ENCODE data around the gene RFTN1. TPM values are rescaled to one million over a fixed set of nuclear protein-coding genes. Genes with fewer than 3 reads are reported as not detected.
A peak's percentile ranks its signal among the peaks of the same experiment; 100 is the strongest.

The RFTN1 gene
- total and polyA plus RNA-seq, 2 experiments from 2014 or later = 3.3 to 7.2 TPM

GRCh38 chr3:16522834-16523233, 9.3 kb upstream of the RFTN1 start:
- Mint-ChIP-seq H3K36me3 (ENCODE audit: low read depth) (no peaks in the 10 kb centered on the region), H3K27me3 (ENCODE audit: insufficient read depth, low read depth, poor library complexity) (peaks cover 3% of the 10 kb centered on the region)

More at GRCh38 chr3:16522834-16523233, 9.3 kb upstream of the RFTN1 start:
- Histone ChIP-seq H3K4me3 (no peak overlapping the region), H3K9me2 (ENCODE audit: insufficient read depth) (peaks cover 15% of the 10 kb centered on the region; the same call in 1 of the 2 replicates), H3F3A (replicated peaks; ENCODE audit: low read depth) (no peaks in the 10 kb centered on the region), H4K20me1 (replicated peaks; ENCODE audit: insufficient read depth) (no peaks in the 10 kb centered on the region), H3K4me1 (ENCODE audit: insufficient read depth) (peaks cover 3% of the 10 kb centered on the region; the same call in 1 of the 2 replicates), H3K27me3 (ENCODE audit: insufficient read depth) (no peaks in the 10 kb centered on the region), H3K79me2 (replicated peaks; ENCODE audit: insufficient read depth) (no peaks in the 10 kb centered on the region), H3K27ac (ENCODE audit: low read depth) (no peak overlapping the region), H3K4me2 (no peak overlapping the region), H3K36me3 (ENCODE audit: insufficient read depth) (peaks cover 6% of the 10 kb centered on the region; the same call in 1 of the 2 replicates), H2AFZ (peak overlapping the region; percentile 33; the same call in 1 of the 2 replicates)
- Mint-ChIP-seq H3K9me3 (peaks cover 4% of the 10 kb centered on the region; the same call in 1 of the 3 replicates), H3K4me1 (peaks cover 2% of the 10 kb centered on the region; the same call in 1 of the 3 replicates), H3K27ac (no peak overlapping the region), H3K4me3 (no peak overlapping the region)
- TF ChIP-seq POLR2AphosphoS5 (IDR thresholded peaks at IDR 0.05; ENCODE audit: low read depth) (no peak), JUNB (IDR thresholded peaks at IDR 0.05; ENCODE audit: unreplicated experiment) (no peak), STAT1 (IDR thresholded peaks at IDR 0.05; ENCODE audit: unreplicated experiment) (no peak), CREB1 (CRISPR knock-in tag; IDR thresholded peaks at IDR 0.05; ENCODE audit: low read depth) (no peak), EZH2 (IDR thresholded peaks at IDR 0.05; ENCODE audit: low read depth, unreplicated experiment) (no peak), NANOG (IDR thresholded peaks at IDR 0.05; ENCODE audit: borderline replicate concordance) (no peak), EZH2phosphoT487 (IDR thresholded peaks at IDR 0.05; ENCODE audit: unreplicated experiment) (no peak), ZNF114 (CRISPR knock-in tag; IDR thresholded peaks at IDR 0.05) (no peak), ZNF331 (CRISPR knock-in tag; IDR thresholded peaks at IDR 0.05; ENCODE audit: low read depth) (no peak)
- TF ChIP-seq, protein P1, sequence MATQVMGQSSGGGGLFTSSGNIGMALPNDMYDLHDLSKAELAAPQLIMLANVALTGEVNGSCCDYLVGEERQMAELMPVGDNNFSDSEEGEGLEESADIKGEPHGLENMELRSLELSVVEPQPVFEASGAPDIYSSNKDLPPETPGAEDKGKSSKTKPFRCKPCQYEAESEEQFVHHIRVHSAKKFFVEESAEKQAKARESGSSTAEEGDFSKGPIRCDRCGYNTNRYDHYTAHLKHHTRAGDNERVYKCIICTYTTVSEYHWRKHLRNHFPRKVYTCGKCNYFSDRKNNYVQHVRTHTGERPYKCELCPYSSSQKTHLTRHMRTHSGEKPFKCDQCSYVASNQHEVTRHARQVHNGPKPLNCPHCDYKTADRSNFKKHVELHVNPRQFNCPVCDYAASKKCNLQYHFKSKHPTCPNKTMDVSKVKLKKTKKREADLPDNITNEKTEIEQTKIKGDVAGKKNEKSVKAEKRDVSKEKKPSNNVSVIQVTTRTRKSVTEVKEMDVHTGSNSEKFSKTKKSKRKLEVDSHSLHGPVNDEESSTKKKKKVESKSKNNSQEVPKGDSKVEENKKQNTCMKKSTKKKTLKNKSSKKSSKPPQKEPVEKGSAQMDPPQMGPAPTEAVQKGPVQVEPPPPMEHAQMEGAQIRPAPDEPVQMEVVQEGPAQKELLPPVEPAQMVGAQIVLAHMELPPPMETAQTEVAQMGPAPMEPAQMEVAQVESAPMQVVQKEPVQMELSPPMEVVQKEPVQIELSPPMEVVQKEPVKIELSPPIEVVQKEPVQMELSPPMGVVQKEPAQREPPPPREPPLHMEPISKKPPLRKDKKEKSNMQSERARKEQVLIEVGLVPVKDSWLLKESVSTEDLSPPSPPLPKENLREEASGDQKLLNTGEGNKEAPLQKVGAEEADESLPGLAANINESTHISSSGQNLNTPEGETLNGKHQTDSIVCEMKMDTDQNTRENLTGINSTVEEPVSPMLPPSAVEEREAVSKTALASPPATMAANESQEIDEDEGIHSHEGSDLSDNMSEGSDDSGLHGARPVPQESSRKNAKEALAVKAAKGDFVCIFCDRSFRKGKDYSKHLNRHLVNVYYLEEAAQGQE (IDR thresholded peaks at IDR 0.05; ENCODE audit: unreplicated experiment) = no peak
- TF ChIP-seq, protein P2, sequence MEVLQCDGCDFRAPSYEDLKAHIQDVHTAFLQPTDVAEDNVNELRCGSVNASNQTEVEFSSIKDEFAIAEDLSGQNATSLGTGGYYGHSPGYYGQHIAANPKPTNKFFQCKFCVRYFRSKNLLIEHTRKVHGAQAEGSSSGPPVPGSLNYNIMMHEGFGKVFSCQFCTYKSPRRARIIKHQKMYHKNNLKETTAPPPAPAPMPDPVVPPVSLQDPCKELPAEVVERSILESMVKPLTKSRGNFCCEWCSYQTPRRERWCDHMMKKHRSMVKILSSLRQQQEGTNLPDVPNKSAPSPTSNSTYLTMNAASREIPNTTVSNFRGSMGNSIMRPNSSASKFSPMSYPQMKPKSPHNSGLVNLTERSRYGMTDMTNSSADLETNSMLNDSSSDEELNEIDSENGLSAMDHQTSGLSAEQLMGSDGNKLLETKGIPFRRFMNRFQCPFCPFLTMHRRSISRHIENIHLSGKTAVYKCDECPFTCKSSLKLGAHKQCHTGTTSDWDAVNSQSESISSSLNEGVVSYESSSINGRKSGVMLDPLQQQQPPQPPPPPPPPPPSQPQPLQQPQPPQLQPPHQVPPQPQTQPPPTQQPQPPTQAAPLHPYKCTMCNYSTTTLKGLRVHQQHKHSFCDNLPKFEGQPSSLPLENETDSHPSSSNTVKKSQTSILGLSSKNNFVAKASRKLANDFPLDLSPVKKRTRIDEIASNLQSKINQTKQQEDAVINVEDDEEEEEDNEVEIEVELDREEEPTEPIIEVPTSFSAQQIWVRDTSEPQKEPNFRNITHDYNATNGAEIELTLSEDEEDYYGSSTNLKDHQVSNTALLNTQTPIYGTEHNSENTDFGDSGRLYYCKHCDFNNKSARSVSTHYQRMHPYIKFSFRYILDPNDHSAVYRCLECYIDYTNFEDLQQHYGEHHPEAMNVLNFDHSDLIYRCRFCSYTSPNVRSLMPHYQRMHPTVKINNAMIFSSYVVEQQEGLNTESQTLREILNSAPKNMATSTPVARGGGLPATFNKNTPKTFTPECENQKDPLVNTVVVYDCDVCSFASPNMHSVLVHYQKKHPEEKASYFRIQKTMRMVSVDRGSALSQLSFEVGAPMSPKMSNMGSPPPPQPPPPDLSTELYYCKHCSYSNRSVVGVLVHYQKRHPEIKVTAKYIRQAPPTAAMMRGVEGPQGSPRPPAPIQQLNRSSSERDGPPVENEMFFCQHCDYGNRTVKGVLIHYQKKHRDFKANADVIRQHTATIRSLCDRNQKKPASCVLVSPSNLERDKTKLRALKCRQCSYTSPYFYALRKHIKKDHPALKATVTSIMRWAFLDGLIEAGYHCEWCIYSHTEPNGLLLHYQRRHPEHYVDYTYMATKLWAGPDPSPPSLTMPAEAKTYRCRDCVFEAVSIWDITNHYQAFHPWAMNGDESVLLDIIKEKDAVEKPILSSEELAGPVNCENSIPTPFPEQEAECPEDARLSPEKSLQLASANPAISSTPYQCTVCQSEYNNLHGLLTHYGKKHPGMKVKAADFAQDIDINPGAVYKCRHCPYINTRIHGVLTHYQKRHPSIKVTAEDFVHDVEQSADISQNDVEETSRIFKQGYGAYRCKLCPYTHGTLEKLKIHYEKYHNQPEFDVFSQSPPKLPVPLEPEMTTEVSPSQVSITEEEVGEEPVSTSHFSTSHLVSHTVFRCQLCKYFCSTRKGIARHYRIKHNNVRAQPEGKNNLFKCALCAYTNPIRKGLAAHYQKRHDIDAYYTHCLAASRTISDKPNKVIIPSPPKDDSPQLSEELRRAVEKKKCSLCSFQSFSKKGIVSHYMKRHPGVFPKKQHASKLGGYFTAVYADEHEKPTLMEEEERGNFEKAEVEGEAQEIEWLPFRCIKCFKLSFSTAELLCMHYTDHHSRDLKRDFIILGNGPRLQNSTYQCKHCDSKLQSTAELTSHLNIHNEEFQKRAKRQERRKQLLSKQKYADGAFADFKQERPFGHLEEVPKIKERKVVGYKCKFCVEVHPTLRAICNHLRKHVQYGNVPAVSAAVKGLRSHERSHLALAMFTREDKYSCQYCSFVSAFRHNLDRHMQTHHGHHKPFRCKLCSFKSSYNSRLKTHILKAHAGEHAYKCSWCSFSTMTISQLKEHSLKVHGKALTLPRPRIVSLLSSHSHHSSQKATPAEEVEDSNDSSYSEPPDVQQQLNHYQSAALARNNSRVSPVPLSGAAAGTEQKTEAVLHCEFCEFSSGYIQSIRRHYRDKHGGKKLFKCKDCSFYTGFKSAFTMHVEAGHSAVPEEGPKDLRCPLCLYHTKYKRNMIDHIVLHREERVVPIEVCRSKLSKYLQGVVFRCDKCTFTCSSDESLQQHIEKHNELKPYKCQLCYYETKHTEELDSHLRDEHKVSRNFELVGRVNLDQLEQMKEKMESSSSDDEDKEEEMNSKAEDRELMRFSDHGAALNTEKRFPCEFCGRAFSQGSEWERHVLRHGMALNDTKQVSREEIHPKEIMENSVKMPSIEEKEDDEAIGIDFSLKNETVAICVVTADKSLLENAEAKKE (CRISPR knock-in tag; IDR thresholded peaks at IDR 0.05) = no peak
- TF ChIP-seq, protein P3, sequence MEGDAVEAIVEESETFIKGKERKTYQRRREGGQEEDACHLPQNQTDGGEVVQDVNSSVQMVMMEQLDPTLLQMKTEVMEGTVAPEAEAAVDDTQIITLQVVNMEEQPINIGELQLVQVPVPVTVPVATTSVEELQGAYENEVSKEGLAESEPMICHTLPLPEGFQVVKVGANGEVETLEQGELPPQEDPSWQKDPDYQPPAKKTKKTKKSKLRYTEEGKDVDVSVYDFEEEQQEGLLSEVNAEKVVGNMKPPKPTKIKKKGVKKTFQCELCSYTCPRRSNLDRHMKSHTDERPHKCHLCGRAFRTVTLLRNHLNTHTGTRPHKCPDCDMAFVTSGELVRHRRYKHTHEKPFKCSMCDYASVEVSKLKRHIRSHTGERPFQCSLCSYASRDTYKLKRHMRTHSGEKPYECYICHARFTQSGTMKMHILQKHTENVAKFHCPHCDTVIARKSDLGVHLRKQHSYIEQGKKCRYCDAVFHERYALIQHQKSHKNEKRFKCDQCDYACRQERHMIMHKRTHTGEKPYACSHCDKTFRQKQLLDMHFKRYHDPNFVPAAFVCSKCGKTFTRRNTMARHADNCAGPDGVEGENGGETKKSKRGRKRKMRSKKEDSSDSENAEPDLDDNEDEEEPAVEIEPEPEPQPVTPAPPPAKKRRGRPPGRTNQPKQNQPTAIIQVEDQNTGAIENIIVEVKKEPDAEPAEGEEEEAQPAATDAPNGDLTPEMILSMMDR (conservative IDR thresholded peaks at IDR 0.05; ENCODE audit: low read depth in 2 of 2) = no peak
- no peak for ATAC-seq
- no peak for DNase-seq (ENCODE audit: low spot score)

Data from GM23338 (cell line).